ENCODE data around the gene KRTAP9-1. TPM values are rescaled to one million over a fixed set of nuclear protein-coding genes. Genes with fewer than 3 reads are reported as not detected.
"Not testable (repeated sequence)": the region's sequence is repeated elsewhere in the genome, so short reads cannot be mapped to it uniquely, and the experiment has no call there.

Gene KRTAP9-1
- total and polyA plus RNA-seq, 9 donors = not detected

DNA sequence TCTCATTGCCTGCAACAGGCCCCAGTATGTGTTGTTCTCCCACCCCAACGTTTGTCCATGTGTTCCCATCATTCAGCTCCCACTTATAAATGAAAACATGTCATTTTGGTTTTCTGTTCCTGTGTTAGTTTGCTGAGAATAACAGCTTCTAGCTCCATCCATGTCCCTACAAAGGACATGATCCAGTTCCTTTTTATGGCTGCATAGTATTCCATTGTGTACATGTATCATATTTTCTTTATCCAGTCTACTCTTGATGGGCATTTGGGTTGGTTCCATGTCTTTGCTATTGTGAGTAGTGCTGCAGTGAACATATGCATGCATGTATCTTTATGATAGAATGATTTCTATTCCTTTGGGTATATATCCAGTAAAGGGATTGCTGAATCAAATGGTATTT lies 26.0 kb downstream of the KRTAP9-1 start:
- Histone ChIP-seq H3K27me3 (no peaks in the 10 kb centered on the region), H3K9me3 (no peaks in the 10 kb centered on the region), H3K4me3 (no peak overlapping the region), H3K36me3 (no peaks in the 10 kb centered on the region), H3K27ac (no peak overlapping the region), H3K4me1 (ENCODE audit: insufficient read depth) (no peaks in the 10 kb centered on the region)
- WGBS, 3 donors = 74 to 83% (median 77%) methylated on average over 1 of the region's 1 CpG
- TF ChIP-seq EP300 (IDR thresholded peaks at IDR 0.05) (no peak), POLR2A (IDR thresholded peaks at IDR 0.05) (no peak), CTCF (IDR thresholded peaks at IDR 0.05) (no peak)
- no peak for DNase-seq
- intact Hi-C loops (cut with DNase I) = no loop called here

GRCh38 chr17:41223821-41224220 lies 34.1 kb downstream of the KRTAP9-1 start:
- H3K4me3 ChIP-seq = no peak overlapping the region
- no peak overlapping the region for H3K27ac ChIP-seq
- no peak for DNase-seq
- no peak for TF ChIP-seq EP300 (IDR thresholded peaks at IDR 0.05)
- TF ChIP-seq CTCF (IDR thresholded peaks at IDR 0.05) = no peak
- no peak for TF ChIP-seq POLR2A (IDR thresholded peaks at IDR 0.05)
- no peaks in the 10 kb centered on the region for H3K4me1 ChIP-seq (ENCODE audit: insufficient read depth)
- H3K36me3 ChIP-seq = no peaks in the 10 kb centered on the region
- H3K9me3 ChIP-seq = no peaks in the 10 kb centered on the region
- no peaks in the 10 kb centered on the region for H3K27me3 ChIP-seq
- WGBS, 3 donors = 35 to 53% (median 41%) methylated on average over 2 of the region's 2 CpGs
- intact Hi-C loops (cut with DNase I) = no loop called here

DNA sequence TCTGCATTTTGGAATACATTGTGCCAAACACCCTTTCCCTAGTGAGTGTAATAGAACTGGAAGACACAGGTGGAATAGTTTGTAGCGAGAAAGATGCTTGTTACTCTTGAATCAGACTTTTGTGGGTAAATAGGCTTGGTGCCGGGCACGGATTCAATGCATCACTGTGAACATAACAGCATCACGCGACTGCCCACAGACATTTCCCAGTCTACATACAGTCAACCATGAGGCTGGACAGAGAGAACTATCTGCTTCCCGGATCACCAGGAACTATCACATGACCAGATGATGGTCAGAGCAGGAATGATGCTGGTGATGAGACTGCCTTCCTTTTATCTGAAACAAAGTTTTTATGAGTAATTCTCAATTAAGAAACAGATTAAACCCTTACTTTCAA lies 36.4 kb downstream of the KRTAP9-1 start:
- no peak for TF ChIP-seq EP300 (IDR thresholded peaks at IDR 0.05)
- no peak for TF ChIP-seq CTCF (IDR thresholded peaks at IDR 0.05)
- no peak for TF ChIP-seq POLR2A (IDR thresholded peaks at IDR 0.05)
- Histone ChIP-seq H3K27me3 (no peaks in the 10 kb centered on the region), H3K27ac (no peak overlapping the region), H3K4me3 (no peak overlapping the region), H3K36me3 (no peaks in the 10 kb centered on the region), H3K4me1 (ENCODE audit: insufficient read depth) (no peaks in the 10 kb centered on the region), H3K9me3 (no peaks in the 10 kb centered on the region)
- no peak for DNase-seq
- WGBS, 3 donors = 89 to 91% (median 91%) methylated on average over 6 of the region's 6 CpGs
- intact Hi-C loops (cut with DNase I) = no loop called here

DNA sequence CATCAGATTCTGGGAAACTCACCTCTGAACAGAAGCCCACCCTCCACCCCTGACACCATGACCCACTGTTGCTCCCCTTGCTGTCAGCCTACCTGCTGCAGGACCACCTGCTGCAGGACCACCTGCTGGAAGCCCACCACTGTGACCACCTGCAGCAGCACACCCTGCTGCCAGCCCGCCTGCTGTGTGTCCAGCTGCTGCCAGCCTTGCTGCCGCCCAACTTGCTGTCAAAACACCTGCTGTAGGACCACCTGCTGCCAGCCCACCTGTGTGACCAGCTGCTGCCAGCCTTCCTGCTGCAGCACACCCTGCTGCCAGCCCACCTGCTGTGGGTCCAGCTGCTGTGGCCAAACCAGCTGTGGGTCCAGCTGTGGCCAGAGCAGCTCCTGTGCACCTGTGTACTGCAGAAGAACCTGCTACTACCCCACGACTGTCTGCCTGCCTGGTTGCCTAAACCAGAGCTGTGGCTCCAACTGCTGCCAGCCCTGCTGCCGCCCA lies 37.0 kb downstream of the KRTAP9-1 start, which contains the start of gene KRTAP9-2:
KRTAP9-2 (plus strand) TSS at position 51 of the 498 bp plus-strand sequence; CDS start at position 58, 7 bp downstream.
- H3K4me3 ChIP-seq; intact Hi-C loops (cut with DNase I); H3K27me3 ChIP-seq; H3K4me1 ChIP-seq (ENCODE audit: insufficient read depth); H3K36me3 ChIP-seq; H3K9me3 ChIP-seq; H3K27ac ChIP-seq; DNase-seq: not testable (repeated sequence)
- 71 to 77% methylated on average over 3 of the region's 4 CpGs; no CpG with 5 or more reads in 1 of the 3 donors for WGBS, 3 donors

DNA sequence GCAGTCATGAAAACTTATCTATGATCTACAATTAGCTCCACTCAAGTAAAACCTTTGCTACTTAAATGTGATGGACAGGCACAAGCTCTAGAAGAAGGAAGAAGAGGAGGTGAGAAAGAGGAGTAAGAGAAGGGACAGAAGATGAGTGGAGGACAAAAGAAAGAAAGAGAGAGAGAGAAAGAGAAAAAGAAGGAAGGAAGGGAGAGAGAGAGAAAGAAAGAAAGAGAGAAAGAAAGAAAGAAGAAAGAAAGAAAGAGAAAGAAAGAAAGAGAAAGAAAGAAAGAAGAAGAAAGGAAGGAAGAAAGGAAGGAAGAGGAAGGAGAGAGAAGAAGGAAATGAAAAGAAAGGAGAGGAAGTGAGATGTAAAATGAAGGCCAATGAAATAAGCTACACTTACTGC lies 40.4 kb downstream of the KRTAP9-1 start:
- no peaks in the 10 kb centered on the region for H3K36me3 ChIP-seq
- intact Hi-C loops (cut with DNase I) = no loop called here
- no peak overlapping the region for H3K4me3 ChIP-seq
- no peaks in the 10 kb centered on the region for H3K27me3 ChIP-seq
- H3K27ac ChIP-seq = no peak overlapping the region
- DNase-seq = no peak
- H3K4me1 ChIP-seq (ENCODE audit: insufficient read depth) = no peaks in the 10 kb centered on the region
- no peaks in the 10 kb centered on the region for H3K9me3 ChIP-seq
- TF ChIP-seq POLR2A (IDR thresholded peaks at IDR 0.05) (no peak), CTCF (IDR thresholded peaks at IDR 0.05) (no peak), EP300 (IDR thresholded peaks at IDR 0.05) (no peak)
